Lower lobe of right lung (tissue), 2 donors: ENCODE data around the gene KCNK17. TPM values are rescaled to one million over a fixed set of nuclear protein-coding genes. Genes with fewer than 3 reads are reported as not detected.

Source experiments
- ATAC-seq, 2 donors: fragments of 200-7000 bp; cut with Tn5 transposase; one replicate each; pipeline ENCODE4 v1.9.1; 2020 to 2022; ENCODE audit warnings: mild to moderate bottlenecking in 2 of 2, moderate library complexity in 2 of 2
- DNase-seq: peaks from one replicate; pipeline ENCODE4 v3.0.0-alpha.2; 2020
- H3K27ac ChIP-seq: fragments of 200-600 bp; one replicate; pipeline ENCODE4 v1.8.0; 2022
- H3K27me3 ChIP-seq: fragments of 200-600 bp; one replicate; pipeline ENCODE4 v1.8.0; 2022; ENCODE audit warnings: low read depth
- H3K36me3 ChIP-seq: fragments of 200-600 bp; one replicate; pipeline ENCODE4 v1.8.0; 2022; ENCODE audit warnings: mild to moderate bottlenecking
- H3K4me1 ChIP-seq: fragments of 200-600 bp; one replicate; pipeline ENCODE4 v1.8.0; 2022
- H3K4me3 ChIP-seq: fragments of 200-600 bp; one replicate; pipeline ENCODE4 v1.8.0; 2022; ENCODE audit warnings: mild to moderate bottlenecking
- H3K9me3 ChIP-seq: fragments of 200-600 bp; one replicate; pipeline ENCODE4 v1.8.0; 2022
- intact Hi-C: fragments of 100-400 bp; cut with DNase I; formaldehyde crosslinking; loops from one replicate; pipeline ENCODE4 v1.11.0; 2022
- total RNA-seq: library from RNA; stranded (reverse); fragmentation: NEBNext Ultra II Directional; extraction: Animal tissue kit (Norgen Biotek cat#: 25700); gene quantifications from one replicate; pipeline ENCODE4 v1.2.1, GENCODE V29; 2021
- TF ChIP-seq, protein P1 (sequence below): fragments of 200-600 bp; IDR thresholded peaks from one replicate; pipeline ENCODE4 v1.8.0; 2022; ENCODE audit warnings: antibody characterized with exemption, mild to moderate bottlenecking
- donor health status: DM: no; HTN: yes; CAD: no; lungs with severe emphysema.

The KCNK17 gene
- total RNA-seq, 1 donor from 2014 or later, result 5.5 TPM

- Histone ChIP-seq H3K36me3 (no peaks in the 10 kb centered on the region), H3K4me1 (no peaks in the 10 kb centered on the region), H3K4me3 (no peak within 1 kb of the TSS), H3K9me3 (no peaks in the 10 kb centered on the region), H3K27me3 (no peaks in the 10 kb centered on the region), H3K27ac (no peak within 1 kb of the TSS)
- intact Hi-C loops, result no loop called here
- DNase-seq (no peak), ATAC-seq (no peak)
- TF ChIP-seq, protein P1, sequence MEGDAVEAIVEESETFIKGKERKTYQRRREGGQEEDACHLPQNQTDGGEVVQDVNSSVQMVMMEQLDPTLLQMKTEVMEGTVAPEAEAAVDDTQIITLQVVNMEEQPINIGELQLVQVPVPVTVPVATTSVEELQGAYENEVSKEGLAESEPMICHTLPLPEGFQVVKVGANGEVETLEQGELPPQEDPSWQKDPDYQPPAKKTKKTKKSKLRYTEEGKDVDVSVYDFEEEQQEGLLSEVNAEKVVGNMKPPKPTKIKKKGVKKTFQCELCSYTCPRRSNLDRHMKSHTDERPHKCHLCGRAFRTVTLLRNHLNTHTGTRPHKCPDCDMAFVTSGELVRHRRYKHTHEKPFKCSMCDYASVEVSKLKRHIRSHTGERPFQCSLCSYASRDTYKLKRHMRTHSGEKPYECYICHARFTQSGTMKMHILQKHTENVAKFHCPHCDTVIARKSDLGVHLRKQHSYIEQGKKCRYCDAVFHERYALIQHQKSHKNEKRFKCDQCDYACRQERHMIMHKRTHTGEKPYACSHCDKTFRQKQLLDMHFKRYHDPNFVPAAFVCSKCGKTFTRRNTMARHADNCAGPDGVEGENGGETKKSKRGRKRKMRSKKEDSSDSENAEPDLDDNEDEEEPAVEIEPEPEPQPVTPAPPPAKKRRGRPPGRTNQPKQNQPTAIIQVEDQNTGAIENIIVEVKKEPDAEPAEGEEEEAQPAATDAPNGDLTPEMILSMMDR, result no peak
These were observed 8.2 kb upstream of the KCNK17 start, which contains the start of gene KCNK16 for GRCh38 chr6:39322306-39322850. Gene KCNK16, minus strand, starts transcription at chr6:39322702. Its CDS starts 162 bp downstream, at chr6:39322540.

GRCh38 chr6:39321761-39322160, 7.5 kb upstream of the KCNK17 start:
- intact Hi-C loops, result no loop called here
- ATAC-seq (no peak), DNase-seq (no peak)
- Histone ChIP-seq H3K36me3 (no peaks in the 10 kb centered on the region), H3K27me3 (no peaks in the 10 kb centered on the region), H3K4me3 (no peak overlapping the region), H3K27ac (no peak overlapping the region), H3K4me1 (no peaks in the 10 kb centered on the region), H3K9me3 (no peaks in the 10 kb centered on the region)
- TF ChIP-seq, protein P1, result no peak

DNA sequence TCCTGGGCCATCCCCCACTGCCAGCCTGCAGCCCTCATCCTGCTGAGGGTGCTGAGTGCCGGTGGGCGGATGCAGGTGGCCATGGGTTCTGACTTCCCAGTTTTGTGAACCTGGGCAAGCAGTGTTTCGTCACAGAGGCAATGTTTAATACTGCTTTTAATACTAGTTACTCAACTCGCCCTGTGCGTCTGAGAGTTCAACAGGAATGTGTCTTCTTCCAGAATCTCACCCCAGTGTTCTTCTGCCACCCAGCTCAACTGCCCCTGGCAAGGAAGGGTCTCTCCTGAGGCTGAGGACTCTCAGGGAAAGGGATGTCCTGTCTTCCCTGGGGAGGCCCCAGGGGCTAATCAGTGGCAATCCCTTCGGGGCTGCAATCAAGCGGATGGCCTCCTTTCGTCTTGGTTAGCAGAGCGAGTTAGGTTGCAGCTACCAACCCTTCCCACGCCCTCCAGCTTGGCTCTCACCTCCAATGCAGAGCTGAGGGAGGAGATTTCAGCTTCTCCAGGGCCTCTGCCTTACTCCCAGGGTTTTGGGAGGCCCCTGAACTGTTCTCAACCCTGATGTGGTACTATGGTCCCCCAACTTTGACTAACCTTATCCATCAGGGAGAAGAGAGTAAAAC, 6.3 kb upstream of the KCNK17 start:
- no peak for ATAC-seq
- DNase-seq, result no peak
- TF ChIP-seq, protein P1, result no peak
- Histone ChIP-seq H3K9me3 (no peaks in the 10 kb centered on the region), H3K4me1 (no peaks in the 10 kb centered on the region), H3K4me3 (no peak overlapping the region), H3K27me3 (peaks cover 7% of the 10 kb centered on the region), H3K27ac (no peak overlapping the region), H3K36me3 (no peaks in the 10 kb centered on the region)
- intact Hi-C loops, result no loop called here

DNA sequence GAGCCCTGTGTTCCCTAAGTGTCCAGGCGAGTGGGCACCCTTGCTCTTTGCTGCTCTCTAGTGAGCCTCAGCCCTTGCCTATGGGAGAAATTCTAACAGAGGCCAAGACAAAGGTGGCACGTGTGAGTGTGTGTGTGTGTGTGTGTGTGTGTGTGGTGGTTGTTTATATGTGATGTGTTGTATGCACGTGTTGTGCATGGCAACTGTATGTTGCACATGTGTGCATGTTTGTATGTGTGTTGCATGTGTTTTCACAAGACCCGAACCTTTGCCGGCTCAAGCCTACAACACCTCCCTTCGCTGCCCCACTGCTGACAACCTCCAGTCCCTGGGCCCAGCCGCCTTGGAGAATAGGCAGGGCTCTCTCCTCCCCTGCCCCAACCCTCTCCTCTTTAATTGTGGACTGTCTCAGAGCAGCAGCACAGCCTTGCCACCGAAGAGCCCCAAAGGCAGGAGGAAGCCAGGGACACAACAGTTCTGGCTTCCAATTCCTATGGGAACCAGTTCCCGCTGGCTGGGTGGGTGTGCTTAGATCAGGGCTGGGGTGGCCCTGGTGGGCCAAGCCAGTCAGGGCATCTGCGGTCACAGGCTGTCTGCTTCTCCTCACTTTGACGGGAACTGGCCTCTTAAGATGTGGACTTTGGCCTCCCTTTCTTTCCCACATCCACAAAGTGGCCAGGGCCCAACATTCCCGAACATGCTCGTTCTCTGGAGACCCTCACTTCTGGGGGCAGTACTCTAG, 5.6 kb upstream of the KCNK17 start:
- ATAC-seq (no peak), DNase-seq (no peak)
- TF ChIP-seq, protein P1, result no peak
- H3K36me3 ChIP-seq, result no peaks in the 10 kb centered on the region
- H3K4me3 ChIP-seq, result no peak overlapping the region
- H3K9me3 ChIP-seq, result no peaks in the 10 kb centered on the region
- peaks cover 7% of the 10 kb centered on the region for H3K27me3 ChIP-seq
- no peaks in the 10 kb centered on the region for H3K4me1 ChIP-seq
- intact Hi-C loops, result no loop called here
- no peak overlapping the region for H3K27ac ChIP-seq

DNA sequence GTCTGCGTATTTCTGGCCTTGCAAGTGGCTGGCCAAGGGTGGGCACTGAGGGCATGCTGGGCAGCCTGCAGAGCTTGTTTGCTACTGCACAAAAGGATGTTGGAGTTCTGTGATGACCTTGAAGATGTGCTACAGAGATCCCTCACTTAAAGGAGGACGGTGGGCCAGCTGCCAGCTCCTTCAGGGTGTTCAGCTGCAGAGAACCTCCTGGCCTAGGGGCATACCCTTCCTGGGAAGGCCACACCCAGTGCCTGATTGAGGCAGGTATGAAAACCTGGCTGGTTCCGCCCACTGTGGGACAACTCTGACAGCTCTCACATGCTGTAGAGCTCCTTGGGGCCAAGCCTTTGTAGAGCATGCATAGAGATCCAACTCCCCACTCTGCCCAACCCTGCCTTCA, 3.0 kb upstream of the KCNK17 start:
- Histone ChIP-seq H3K27ac (no peak overlapping the region), H3K9me3 (no peaks in the 10 kb centered on the region), H3K27me3 (peaks cover 32% of the 10 kb centered on the region), H3K4me1 (peaks cover 18% of the 10 kb centered on the region), H3K4me3 (no peak overlapping the region), H3K36me3 (no peaks in the 10 kb centered on the region)
- intact Hi-C loops, result no loop called here
- no peak for ATAC-seq
- TF ChIP-seq, protein P1, result no peak
- no peak for DNase-seq
